HCT116 (cell line): Measurements from ENCODE around the gene ABHD14A. TPM values are rescaled to one million over a fixed set of nuclear protein-coding genes. Genes with fewer than 3 reads are reported as not detected.

Experiments
- ATAC-seq: fragments of 200-7000 bp; cut with Tn5 transposase; 2 replicates; pipeline ENCODE4 v1.9.1; 2020; ENCODE audit warnings: mild to moderate bottlenecking, moderate library complexity
- BruUV-seq: library from RNA; stranded (reverse); fragments of 400-500 nt; replicated peaks from 2 replicates; lab custom pipeline; 2021; lab: Mats Ljungman, UMichigan
- CTCF ChIA-PET: fragments of 300-600 bp; sonication (Branson Sonifier 250); formaldehyde crosslinking; loops from one replicate; lab custom pipeline; 2021; ENCODE audit warnings: antibody characterized with exemption; lab: Charles Lee
- POLR2A ChIA-PET: fragments of 300-600, 350-600 bp; sonication (Branson Sonifier 250); formaldehyde crosslinking; loops from one replicate; lab custom pipeline; 2021; ENCODE audit warnings: antibody characterized with exemption; lab: Charles Lee
- RAD21 ChIA-PET, 2 experiments: fragments of 300-600 bp; sonication (Branson Sonifier 250); formaldehyde crosslinking; loops; one replicate each; lab custom pipeline; 2023; ENCODE audit warnings: low total read pairs in 2 of 2; ENCODE audit not compliant: uncharacterized antibody in 2 of 2, unreplicated experiment in 2 of 2, low non-redundant PET in 1 of 2; lab: Charles Lee
- DNase-seq: peaks from one replicate; pipeline ENCODE4 v3.0.0-alpha.2; 2010; ENCODE audit warnings: low read depth, low spot score
- H2AFZ ChIP-seq: fragments of 200-600 bp; shearing (Covaris generic), sonication (generic); 2 replicates; pipeline ENCODE4 v1.6.1; 2017; ENCODE audit warnings: low read depth, mixed run types, mixed read lengths, antibody characterized with exemption, low read length; ENCODE audit not compliant: poor library complexity, severe bottlenecking
- H3K27ac ChIP-seq: 2 replicates; pipeline ENCODE4 v1.5.1; 2012; ENCODE audit warnings: low read depth, low read length
- H3K27me3 ChIP-seq: fragments of 200-600 bp; sonication (generic); 2 replicates; pipeline ENCODE4 v1.6.1; 2016; ENCODE audit warnings: mixed run types, low read length, mixed read lengths; ENCODE audit not compliant: insufficient read depth
- H3K36me3 ChIP-seq, 2 experiments: fragments of 200-500 bp in 1 of 2; fragments of 200-600 bp in 1 of 2; sonication (Bioruptor generic) in 1 of 2; sonication (generic) in 1 of 2; 2 replicates each; pipeline versions ENCODE4 v1.5.1 to v1.6.1; 2014 to 2016; ENCODE audit warnings: low read length in 2 of 2, inconsistent platforms in 1 of 2, mixed read lengths in 1 of 2, mixed run types in 1 of 2; ENCODE audit not compliant: insufficient read depth in 2 of 2, control insufficient read depth in 1 of 2
- H3K4me1 ChIP-seq, 2 experiments: fragments of 200-600 bp in 1 of 2; sonication (generic) in 1 of 2; 2 replicates each; pipeline versions ENCODE4 v1.5.1 to v1.6.1; 2012 to 2017; ENCODE audit warnings: low read length in 2 of 2, inconsistent platforms in 1 of 2, mild to moderate bottlenecking in 1 of 2, mixed read lengths in 1 of 2, mixed run types in 1 of 2, moderate library complexity in 1 of 2; ENCODE audit not compliant: insufficient read depth in 2 of 2, control insufficient read depth in 1 of 2
- H3K4me2 ChIP-seq: fragments of 200-600 bp; sonication (generic); 2 replicates; pipeline ENCODE4 v1.6.1; 2017; ENCODE audit warnings: mixed run types, low read length, mixed read lengths
- H3K4me3 ChIP-seq, 2 experiments: fragments of 200-600 bp in 1 of 2; sonication (generic) in 1 of 2; replicated peaks in 1 of 2; 2 replicates each; pipeline ENCODE4 v1.5.1; 2011 to 2016; ENCODE audit warnings: low read length in 2 of 2, control low read depth in 1 of 2, low read depth in 1 of 2, mild to moderate bottlenecking in 1 of 2, mixed read lengths in 1 of 2, mixed run types in 1 of 2
- H3K79me2 ChIP-seq: fragments of 200-600 bp; sonication (generic); 2 replicates; pipeline ENCODE4 v1.6.1; 2017; ENCODE audit warnings: mild to moderate bottlenecking, mixed run types, low read length, moderate library complexity, mixed read lengths; ENCODE audit not compliant: insufficient read depth
- H3K9ac ChIP-seq: fragments of 200-600 bp; sonication (generic); 2 replicates; pipeline ENCODE4 v1.6.1; 2016; ENCODE audit warnings: low read length, mixed read lengths
- H3K9me2 ChIP-seq: fragments of 200-600 bp; sonication (generic), shearing (Covaris generic); 2 replicates; pipeline ENCODE4 v1.6.1; 2017; ENCODE audit warnings: mixed run types, mild to moderate bottlenecking, moderate library complexity; ENCODE audit not compliant: insufficient read depth
- H3K9me3 ChIP-seq, 2 experiments: fragments of 200-500 bp in 1 of 2; fragments of 200-600 bp in 1 of 2; sonication (Bioruptor generic) in 1 of 2; sonication (generic) in 1 of 2; 2 replicates each; pipeline ENCODE4 v1.6.1; 2014 to 2017; ENCODE audit warnings: low read length in 2 of 2, mixed read lengths in 2 of 2, inconsistent platforms in 1 of 2, low read depth in 1 of 2, mild to moderate bottlenecking in 1 of 2, mixed run types in 1 of 2, moderate library complexity in 1 of 2; ENCODE audit not compliant: control insufficient read depth in 1 of 2, insufficient read depth in 1 of 2
- H4K20me1 ChIP-seq: fragments of 200-600 bp; sonication (generic), shearing (Covaris generic); 2 replicates; pipeline ENCODE4 v1.6.1; 2017; ENCODE audit warnings: mixed run types, mild to moderate bottlenecking, moderate library complexity; ENCODE audit not compliant: insufficient read depth
- CEBPB ChIP-seq: IDR thresholded peaks from 2 replicates; pipeline ENCODE4 v1.6.1; 2012; ENCODE audit warnings: low read depth
- CTCF ChIP-seq, 3 experiments: fragments of 200-600 bp in 1 of 3; sonication (generic) in 1 of 3; IDR thresholded peaks in 2 of 3; conservative IDR thresholded peaks in 1 of 3; 2 replicates each; pipeline ENCODE4 v1.5.1; 2012 to 2017; ENCODE audit warnings: low read depth in 2 of 3, low read length in 2 of 3, antibody characterized with exemption in 1 of 3, borderline replicate concordance in 1 of 3, control low read depth in 1 of 3, mild to moderate bottlenecking in 1 of 3, mixed read lengths in 1 of 3, mixed run types in 1 of 3, moderate library complexity in 1 of 3; ENCODE audit not compliant: insufficient read depth in 1 of 3
- EGR1 ChIP-seq: IDR thresholded peaks from 2 replicates; pipeline ENCODE4 v1.6.1; 2012; ENCODE audit warnings: low read depth
- FOSL1 ChIP-seq: IDR thresholded peaks from 2 replicates; pipeline ENCODE4 v1.6.1; 2012; ENCODE audit warnings: low read depth
- MAX ChIP-seq: IDR thresholded peaks from 2 replicates; pipeline ENCODE4 v1.6.1; 2012
- POLR2A ChIP-seq: IDR thresholded peaks from 2 replicates; pipeline ENCODE4 v1.7.0; 2011; ENCODE audit warnings: borderline replicate concordance; ENCODE audit not compliant: insufficient read depth, insufficient read length; ENCODE audit errors: extremely low read depth
- RAD21 ChIP-seq: IDR thresholded peaks from 2 replicates; pipeline ENCODE4 v1.6.1; 2012; ENCODE audit warnings: low read depth, mild to moderate bottlenecking
- REST ChIP-seq: IDR thresholded peaks from 2 replicates; pipeline ENCODE4 v1.6.1; 2012; ENCODE audit warnings: low read depth
- SRF ChIP-seq: IDR thresholded peaks from 2 replicates; pipeline ENCODE4 v1.6.1; 2012; ENCODE audit warnings: low read depth
- ZNF274 ChIP-seq: fragments of 200-500 bp; sonication (Bioruptor generic); IDR thresholded peaks from 2 replicates; pipeline ENCODE4 v1.6.1; 2014; ENCODE audit warnings: mild to moderate bottlenecking, low read depth, low read length, inconsistent platforms
- intact Hi-C: fragments of 100-400 bp; cut with micrococcal nuclease; formaldehyde crosslinking; loops from 2 replicates; pipeline ENCODE4 v1.10.0; 2022
- total RNA-seq: library from RNA; stranded (reverse); gene quantifications from one replicate; pipeline ENCODE4 v1.2.1, GENCODE V29; 2021; ENCODE audit not compliant: unreplicated experiment

The ABHD14A gene
- total RNA-seq, 1 experiment from 2014 or later: 11.6 TPM

- TF ChIP-seq SRF (no peak), EGR1 (no peak), ZNF274 (no peak), FOSL1 (no peak), CEBPB (no peak), REST (no peak), RAD21 (no peak), MAX (no peak), POLR2A (no peak), CTCF (IDR thresholded peaks at IDR 0.05 in 2 of 3, conservative IDR thresholded peaks at IDR 0.05 in 1 of 3; ENCODE audit: borderline replicate concordance in 1 of 3, insufficient read depth in 1 of 3, low read depth in 2 of 3, low read length in 2 of 3) (no peak)
- Histone ChIP-seq H2AFZ (no peak overlapping the region), H3K27me3 (no peaks in the 10 kb centered on the region), H3K36me3 (no peaks in the 10 kb centered on the region), H3K4me2 (no peak overlapping the region), H3K4me3 (no peak overlapping the region), H3K27ac (no peak overlapping the region), H3K79me2 (no peaks in the 10 kb centered on the region), H3K9me3 (no peaks in the 10 kb centered on the region), H3K9me2 (no peaks in the 10 kb centered on the region), H4K20me1 (no peaks in the 10 kb centered on the region), H3K9ac (no peak overlapping the region), H3K4me1 (no peaks in the 10 kb centered on the region)
- DNase-seq (no peak), ATAC-seq (no peak)
- POLR2A ChIA-PET: interaction anchor here (0.7 kb wide), 1 partner anchor 19 kb away, joined by 6 read pairs; no protein-coding TSS in a partner anchor
- RAD21 ChIA-PET: no interaction called here
- no TSS peak for BruUV-seq
- intact Hi-C loops: no loop called here
- CTCF ChIA-PET: no interaction called here
These were observed 47.5 kb upstream of the ABHD14A start for GRCh38 chr3:51927061-51927977.
